ENCODE measurements around the gene CRYGS.

DNA sequence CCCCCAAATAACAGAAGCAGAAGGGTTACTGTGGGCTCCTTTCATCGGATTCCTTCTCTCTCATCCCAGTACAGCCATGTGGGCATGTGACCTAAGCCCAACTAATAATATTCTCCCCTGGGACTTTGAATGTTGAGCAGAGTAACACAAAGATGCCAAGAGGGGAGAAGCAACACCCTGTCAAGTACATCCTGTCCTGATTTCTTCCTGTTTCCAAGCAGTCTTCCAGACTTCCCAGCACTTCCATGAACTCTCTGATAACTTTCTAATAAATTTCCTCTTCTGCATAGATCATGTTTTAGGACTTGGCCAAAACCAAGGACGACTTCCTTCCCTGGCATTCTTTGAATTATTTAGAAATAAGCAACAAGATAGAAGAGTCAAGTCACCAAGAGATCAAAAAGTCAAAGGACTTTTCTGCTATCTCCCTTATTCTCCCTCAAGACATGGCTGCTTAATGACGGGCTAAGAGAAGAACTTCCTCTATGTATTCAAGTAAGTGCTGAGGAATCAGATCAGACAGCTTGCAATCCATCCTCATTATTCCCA is 37.9 kb downstream of the CRYGS start:
- TF ChIP-seq, protein P1, sequence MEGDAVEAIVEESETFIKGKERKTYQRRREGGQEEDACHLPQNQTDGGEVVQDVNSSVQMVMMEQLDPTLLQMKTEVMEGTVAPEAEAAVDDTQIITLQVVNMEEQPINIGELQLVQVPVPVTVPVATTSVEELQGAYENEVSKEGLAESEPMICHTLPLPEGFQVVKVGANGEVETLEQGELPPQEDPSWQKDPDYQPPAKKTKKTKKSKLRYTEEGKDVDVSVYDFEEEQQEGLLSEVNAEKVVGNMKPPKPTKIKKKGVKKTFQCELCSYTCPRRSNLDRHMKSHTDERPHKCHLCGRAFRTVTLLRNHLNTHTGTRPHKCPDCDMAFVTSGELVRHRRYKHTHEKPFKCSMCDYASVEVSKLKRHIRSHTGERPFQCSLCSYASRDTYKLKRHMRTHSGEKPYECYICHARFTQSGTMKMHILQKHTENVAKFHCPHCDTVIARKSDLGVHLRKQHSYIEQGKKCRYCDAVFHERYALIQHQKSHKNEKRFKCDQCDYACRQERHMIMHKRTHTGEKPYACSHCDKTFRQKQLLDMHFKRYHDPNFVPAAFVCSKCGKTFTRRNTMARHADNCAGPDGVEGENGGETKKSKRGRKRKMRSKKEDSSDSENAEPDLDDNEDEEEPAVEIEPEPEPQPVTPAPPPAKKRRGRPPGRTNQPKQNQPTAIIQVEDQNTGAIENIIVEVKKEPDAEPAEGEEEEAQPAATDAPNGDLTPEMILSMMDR (IDR thresholded peaks at IDR 0.05), result no peak
- TF ChIP-seq POLR2A (IDR thresholded peaks at IDR 0.05), result no peak

Measured in thyroid gland (tissue), 4 donors.